Heart right ventricle (tissue), 16 donors: ENCODE data around the gene LYST. TPM values are rescaled to one million over a fixed set of nuclear protein-coding genes. Genes with fewer than 3 reads are reported as not detected.

ENCODE experiments used
- ATAC-seq, 8 donors: fragments of 200-7000 bp; cut with Tn5 transposase; one replicate each; pipeline ENCODE4 v1.9.1; 2020; ENCODE audit warnings: mild to moderate bottlenecking in 8 of 8, moderate library complexity in 8 of 8, moderate number of reproducible peaks in 1 of 8
- DNase-seq, 2 donors: peaks; one replicate each; pipeline ENCODE4 v3.0.0-alpha.2; 2020
- H3K27ac ChIP-seq, 10 donors: fragments of 200-600 bp; sonication (generic) in 2 of 10; one replicate each; pipeline versions ENCODE4 v1.5.0 to v1.8.0; 2020 to 2022; ENCODE audit warnings: mild to moderate bottlenecking in 3 of 10
- H3K27me3 ChIP-seq, 7 donors: fragments of 200-600 bp; one replicate each; pipeline ENCODE4 v1.8.0; 2021 to 2022; ENCODE audit warnings: mild to moderate bottlenecking in 2 of 7
- H3K36me3 ChIP-seq, 9 donors: fragments of 200-600 bp; sonication (generic) in 1 of 9; one replicate each; pipeline versions ENCODE4 v1.5.0 to v1.8.0; 2020 to 2022; ENCODE audit warnings: mild to moderate bottlenecking in 2 of 9
- H3K4me1 ChIP-seq, 9 donors: fragments of 200-600 bp; sonication (generic) in 1 of 9; one replicate each; pipeline versions ENCODE4 v1.5.0 to v1.8.0; 2020 to 2022; ENCODE audit warnings: mild to moderate bottlenecking in 4 of 9
- H3K4me3 ChIP-seq, 10 donors: fragments of 200-600 bp; sonication (generic) in 2 of 10; one replicate each; pipeline versions ENCODE4 v1.5.0 to v1.8.0; 2020 to 2022; ENCODE audit warnings: mild to moderate bottlenecking in 7 of 10, moderate library complexity in 2 of 10
- H3K9me3 ChIP-seq, 11 donors: fragments of 200-600 bp in 10 of 11; sonication (generic) in 2 of 11; one replicate each; pipeline versions ENCODE4 v1.5.0 to v1.8.0; 2013 to 2022; ENCODE audit warnings: mild to moderate bottlenecking in 2 of 11, control low read depth in 1 of 11, moderate library complexity in 1 of 11
- WGBS, 2 donors: extraction: QIAGEN DNeasy Blood & Tissue Kit; methylation state at CpG; one replicate each; pipeline ENCODE4 v1.1.7; 2013; ENCODE audit warnings: inconsistent platforms in 1 of 2; 5-methylcytosine and 5-hydroxymethylcytosine counted together
- intact Hi-C, 10 donors: fragments of 100-400 bp; cut with DNase I; formaldehyde crosslinking; loops; one replicate each; pipeline versions ENCODE4 v1.11.1 to v1.14.2; 2022
- polyA plus RNA-seq, 2 donors: library from polyadenylated mRNA; stranded (reverse); fragments of 200-250 nt; gene quantifications; one replicate each; pipeline ENCODE4 v1.2.3, GENCODE V29; 2013
- total RNA-seq, 10 donors: library from RNA; stranded (reverse); fragmentation: NEBNext Ultra II Directional in 3 of 10; extraction: Animal tissue kit (Norgen Biotek cat#: 25700) in 3 of 10; gene quantifications; one replicate each; pipeline versions ENCODE4 v1.2.1 to v1.2.4, GENCODE V29; 2021 to 2023
- TF ChIP-seq, protein P1 (sequence below), 9 donors: fragments of 200-600 bp; sonication (generic) in 2 of 9; IDR thresholded peaks; one replicate each; pipeline versions ENCODE4 v1.5.0 to v1.8.0; 2021 to 2022; ENCODE audit warnings: antibody characterized with exemption in 9 of 9, mild to moderate bottlenecking in 5 of 9, moderate library complexity in 1 of 9
- donor health status: Arrhythmogenic right ventricular cardiomyopathy.
- donor health status: ischemic (EF 13 %, LVEDD 7.1; RV severe dilation, severe dysfunction).
- donor health status: healthy with polysubstance abuse.
- donor health status: DM: no; HTN: yes; CAD: no.
- donor health status: DM: no; HTN: no; CAD: no.
- donor health status: ischemic (EF 25% LVEDD 6.9; RV normal size, moderate dysfunction).
- donor health status: ischemic (EF 25% LVEDD 5.7; RV mildly dilated, moderate dysfunction).
- donor health status: healthy.
- donor health status: DM: yes; HTN: yes; CAD: no.
- donor health status: Ischemic cardiomyopathy.
- donor health status: ischemic (EF 35%, LVEDD 5.7; RV mildly dilated, moderate dysfunction).
- donor health status: nonischemic (EF 11% LVEDD 7.7; RV severe dilation, severe dysfunction).
- donor health status: DM: yes; HTN: yes; CAD: no.
- donor health status: PGD.
- donor health status: ischemic (EF 29% LVEDD 5.4; RV normal size, mild dysfunction).
- donor health status: nonischemic (EF 23%, LVEDD 6.1; RV moderate dilation, normal function).

LYST gene
- total and polyA plus RNA-seq, 12 donors = 3.3 to 13.6 (median 10.5) TPM

GRCh38 chr1:235779770-235780169 lies 86.9 kb downstream of the LYST start:
- TF ChIP-seq, protein P1, sequence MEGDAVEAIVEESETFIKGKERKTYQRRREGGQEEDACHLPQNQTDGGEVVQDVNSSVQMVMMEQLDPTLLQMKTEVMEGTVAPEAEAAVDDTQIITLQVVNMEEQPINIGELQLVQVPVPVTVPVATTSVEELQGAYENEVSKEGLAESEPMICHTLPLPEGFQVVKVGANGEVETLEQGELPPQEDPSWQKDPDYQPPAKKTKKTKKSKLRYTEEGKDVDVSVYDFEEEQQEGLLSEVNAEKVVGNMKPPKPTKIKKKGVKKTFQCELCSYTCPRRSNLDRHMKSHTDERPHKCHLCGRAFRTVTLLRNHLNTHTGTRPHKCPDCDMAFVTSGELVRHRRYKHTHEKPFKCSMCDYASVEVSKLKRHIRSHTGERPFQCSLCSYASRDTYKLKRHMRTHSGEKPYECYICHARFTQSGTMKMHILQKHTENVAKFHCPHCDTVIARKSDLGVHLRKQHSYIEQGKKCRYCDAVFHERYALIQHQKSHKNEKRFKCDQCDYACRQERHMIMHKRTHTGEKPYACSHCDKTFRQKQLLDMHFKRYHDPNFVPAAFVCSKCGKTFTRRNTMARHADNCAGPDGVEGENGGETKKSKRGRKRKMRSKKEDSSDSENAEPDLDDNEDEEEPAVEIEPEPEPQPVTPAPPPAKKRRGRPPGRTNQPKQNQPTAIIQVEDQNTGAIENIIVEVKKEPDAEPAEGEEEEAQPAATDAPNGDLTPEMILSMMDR (IDR thresholded peaks at IDR 0.05) = no peak
- H3K27ac ChIP-seq = no peak overlapping the region
- H3K27me3 ChIP-seq = no peaks in the 10 kb centered on the region
- WGBS, 2 donors = 99% methylated on average over 2 of the region's 2 CpGs
- H3K4me1 ChIP-seq = no peaks in the 10 kb centered on the region
- DNase-seq = no peak
- intact Hi-C loops = loop anchor here in 8 of 10 donors (5.0 to 10.0 kb wide), 3 partner anchors 262 to 267 kb away; no protein-coding TSS in a partner anchor
- H3K4me3 ChIP-seq = no peak overlapping the region
- no peak for ATAC-seq
- no peaks in the 10 kb centered on the region for H3K9me3 ChIP-seq
- H3K36me3 ChIP-seq = peaks cover 0 to 85% (median under 1%) of the 10 kb centered on the region in 9 donors

DNA sequence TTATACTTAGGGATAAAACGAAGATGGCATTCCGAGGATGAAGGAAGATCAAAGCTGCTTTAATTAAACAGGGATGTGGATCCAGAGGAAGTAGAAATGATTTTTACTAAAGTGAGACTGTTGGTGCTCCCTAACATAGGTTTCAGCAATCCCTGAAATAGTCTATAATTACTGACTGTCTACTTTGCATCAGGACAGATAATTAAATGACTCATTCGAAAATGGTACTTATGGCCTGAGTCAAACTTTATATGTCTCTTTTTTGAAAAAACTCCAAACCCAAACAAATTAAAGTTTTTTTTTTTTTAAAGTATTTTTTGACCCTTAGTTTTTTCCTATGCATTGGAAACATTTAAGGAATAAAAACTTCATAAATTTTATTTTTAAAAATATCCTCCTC lies 90.3 kb downstream of the LYST start:
- no peaks in the 10 kb centered on the region for H3K27me3 ChIP-seq
- DNase-seq = no peak
- 89 to 93% methylated on average over 3 of the region's 3 CpGs for WGBS, 2 donors
- no peak overlapping the region for H3K27ac ChIP-seq
- ATAC-seq = no peak
- H3K4me1 ChIP-seq = no peaks in the 10 kb centered on the region
- intact Hi-C loops = no loop called here
- TF ChIP-seq, protein P1 (IDR thresholded peaks at IDR 0.05) = no peak
- H3K9me3 ChIP-seq = no peaks in the 10 kb centered on the region
- H3K4me3 ChIP-seq = no peak overlapping the region
- peaks cover 0 to 98% (median 6%) of the 10 kb centered on the region in 9 donors for H3K36me3 ChIP-seq

DNA sequence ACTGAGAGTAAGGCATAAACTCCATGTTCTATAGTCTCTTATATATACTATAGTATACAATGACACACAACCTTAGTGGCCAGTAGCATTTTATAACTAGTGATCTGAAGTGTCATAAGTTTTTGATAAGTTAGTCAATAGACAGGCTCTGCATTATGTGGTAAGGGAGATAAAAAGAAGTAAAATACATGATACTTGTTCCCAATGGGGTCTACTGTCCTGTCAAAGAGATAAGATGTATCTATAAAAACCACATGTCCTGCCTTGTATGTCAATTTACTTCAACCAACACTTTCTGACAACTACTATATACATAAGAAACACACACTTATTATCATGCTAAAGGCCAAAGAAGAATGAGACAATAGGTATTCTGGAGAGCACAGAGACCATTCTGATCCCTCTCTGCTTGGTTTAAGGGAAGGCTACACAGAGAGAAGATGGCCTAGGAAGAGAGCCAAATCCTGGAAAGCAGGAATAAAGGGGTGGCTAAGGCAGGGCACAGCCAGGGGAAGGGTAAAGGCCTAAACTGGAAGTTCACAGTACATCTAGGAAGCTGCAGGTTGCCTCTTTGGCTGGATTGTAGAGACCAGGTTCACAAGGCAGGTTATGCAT lies 91.4 kb downstream of the LYST start:
- no peak for ATAC-seq
- H3K4me1 ChIP-seq = no peaks in the 10 kb centered on the region
- TF ChIP-seq, protein P1 (IDR thresholded peaks at IDR 0.05) = no peak
- no peaks in the 10 kb centered on the region for H3K9me3 ChIP-seq
- intact Hi-C loops = no loop called here
- no peaks in the 10 kb centered on the region for H3K27me3 ChIP-seq
- H3K4me3 ChIP-seq = no peak overlapping the region
- no peak overlapping the region for H3K27ac ChIP-seq
- peaks cover 0 to 93% (median 6%) of the 10 kb centered on the region in 9 donors for H3K36me3 ChIP-seq
- DNase-seq = no peak

DNA sequence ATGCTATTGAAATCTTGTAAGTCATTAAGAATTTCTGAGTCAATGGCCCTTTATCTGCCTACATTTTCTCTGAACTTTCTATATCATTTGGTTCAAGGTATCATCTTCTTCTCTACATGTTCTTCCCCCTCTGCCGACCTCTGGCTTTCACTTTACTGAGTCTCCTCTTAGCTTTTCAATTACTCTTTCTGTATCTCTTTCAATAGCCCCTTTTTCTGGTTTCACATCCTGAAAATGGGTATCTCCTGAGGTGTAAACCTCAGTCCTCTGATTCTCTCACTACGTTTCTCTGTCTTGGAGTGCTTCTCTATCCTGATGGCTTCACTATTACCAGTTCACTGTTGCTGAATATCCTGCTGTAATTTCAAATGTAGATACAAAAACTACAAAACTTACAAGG lies 98.9 kb downstream of the LYST start:
- no peaks in the 10 kb centered on the region for H3K9me3 ChIP-seq
- TF ChIP-seq, protein P1 (IDR thresholded peaks at IDR 0.05) = no peak
- ATAC-seq (no peak), DNase-seq (no peak)
- no peaks in the 10 kb centered on the region for H3K27me3 ChIP-seq
- H3K4me1 ChIP-seq = no peaks in the 10 kb centered on the region
- no peak overlapping the region for H3K27ac ChIP-seq
- intact Hi-C loops = no loop called here
- 88 to 91% methylated on average over 2 of the region's 2 CpGs for WGBS, 2 donors
- peaks cover 0 to 90% (median 7%) of the 10 kb centered on the region in 9 donors for H3K36me3 ChIP-seq
- no peak overlapping the region for H3K4me3 ChIP-seq
